DMS153 treated with DMSO at 0.1 percent for 48 hours (cell line): Measurements from ENCODE around the gene ACTN4.
"Not testable (repeated sequence)": the region's sequence is repeated elsewhere in the genome, so short reads cannot be mapped to it uniquely, and the experiment has no call there.

Experiments used
- DNase-seq: peaks from one replicate; lab custom pipeline; 2025; ENCODE audit not compliant: unreplicated experiment; lab: John Stamatoyannopoulos, UW

The ACTN4 gene

GRCh38 chr19:38735257-38735686, 87.8 kb downstream of the ACTN4 start:
- no peak for DNase-seq

GRCh38 chr19:38736036-38736412, 88.6 kb downstream of the ACTN4 start:
- no peak for DNase-seq

- no peak for DNase-seq
Observed at GRCh38 chr19:38736413-38737280, 89.2 kb downstream of the ACTN4 start.

- DNase-seq = no peak
Observed at GRCh38 chr19:38737281-38737865, 89.9 kb downstream of the ACTN4 start.

GRCh38 chr19:38737921-38738737, 90.7 kb downstream of the ACTN4 start:
- DNase-seq = no peak

- DNase-seq = no peak
Observed at GRCh38 chr19:38739440-38740256, 92.2 kb downstream of the ACTN4 start.

- DNase-seq = no peak
Observed at GRCh38 chr19:38740257-38740592, 92.8 kb downstream of the ACTN4 start.

GRCh38 chr19:38740932-38741331, 93.5 kb downstream of the ACTN4 start:
- no peak for DNase-seq

- DNase-seq = no peak
Observed at GRCh38 chr19:38741670-38742069, 94.2 kb downstream of the ACTN4 start.

GRCh38 chr19:38742296-38742695, 94.8 kb downstream of the ACTN4 start:
- DNase-seq = no peak

- no peak for DNase-seq
Observed at GRCh38 chr19:38742906-38743305, 95.5 kb downstream of the ACTN4 start.

GRCh38 chr19:38743394-38744297, 96.2 kb downstream of the ACTN4 start:
- DNase-seq = no peak

- DNase-seq = no peak
Observed at GRCh38 chr19:38744298-38744681, 96.8 kb downstream of the ACTN4 start, which contains the start of gene CAPN12. CAPN12 (minus strand) TSS chr19:38744474; CDS start chr19:38744165, 309 bp downstream.

GRCh38 chr19:38744874-38745273, 97.4 kb downstream of the ACTN4 start:
- DNase-seq = no peak

- no peak for DNase-seq
Observed at GRCh38 chr19:38745316-38745715, 97.9 kb downstream of the ACTN4 start.

- not testable (repeated sequence) for DNase-seq
Observed at GRCh38 chr19:38753783-38754182, 106.3 kb downstream of the ACTN4 start.

- not testable (repeated sequence) for DNase-seq
Observed at GRCh38 chr19:38754196-38754595, 106.7 kb downstream of the ACTN4 start.

GRCh38 chr19:38759590-38760003, 112.1 kb downstream of the ACTN4 start:
- DNase-seq = no peak

- DNase-seq = not testable (repeated sequence)
Observed at GRCh38 chr19:38760805-38761517, 113.5 kb downstream of the ACTN4 start.
